HL-60 (cell line): ENCODE measurements around the gene MAP2K6.

ENCODE experiments used
- DNase-seq, 2 experiments: peaks; one replicate each; pipeline ENCODE4 v3.0.0-alpha.2; 2010 to 2020; ENCODE audit warnings: low read depth in 1 of 2, low spot score in 1 of 2
- H3K27ac ChIP-seq: fragments of 250-450 bp; sonication (Bioruptor Pico); replicated peaks from 2 replicates; pipeline ENCODE4 v1.5.1; 2020; ENCODE audit warnings: mild to moderate bottlenecking, moderate library complexity
- H3K27me3 ChIP-seq: fragments of 250-450 bp; sonication (Bioruptor Pico); 2 replicates; pipeline ENCODE4 v1.5.1; 2021; ENCODE audit warnings: mild to moderate bottlenecking, moderate library complexity; ENCODE audit not compliant: insufficient read depth, poor library complexity, severe bottlenecking
- H3K4me3 ChIP-seq: replicated peaks from 2 replicates; pipeline ENCODE4 v1.5.1; 2011; ENCODE audit warnings: mild to moderate bottlenecking, control low read depth, low read length; ENCODE audit not compliant: insufficient read depth
- CTCF ChIP-seq: IDR thresholded peaks from one replicate; pipeline ENCODE4 v1.5.1; 2011; ENCODE audit warnings: low read length, control low read depth, inconsistent platforms; ENCODE audit not compliant: insufficient read depth
- GABPA ChIP-seq: IDR thresholded peaks from 2 replicates; pipeline ENCODE4 v1.6.1; 2012; ENCODE audit warnings: low read depth
- POLR2AphosphoS5 ChIP-seq: IDR thresholded peaks from 2 replicates; pipeline ENCODE4 v1.6.1; 2012; ENCODE audit warnings: low read depth
- REST ChIP-seq: IDR thresholded peaks from 2 replicates; pipeline ENCODE4 v1.6.1; 2012; ENCODE audit warnings: low read depth; ENCODE audit not compliant: insufficient replicate concordance
- SPI1 ChIP-seq: IDR thresholded peaks from 2 replicates; pipeline ENCODE4 v1.6.1; 2012; ENCODE audit warnings: low read depth, mild to moderate bottlenecking, borderline replicate concordance

The MAP2K6 gene

GRCh38 chr17:69412251-69412671 lies 2.2 kb upstream of the MAP2K6 start:
- no peaks in the 10 kb centered on the region for H3K27me3 ChIP-seq
- no peak overlapping the region for H3K27ac ChIP-seq
- no peak for DNase-seq
- TF ChIP-seq REST (no peak), POLR2AphosphoS5 (no peak), CTCF (no peak), SPI1 (no peak), GABPA (no peak)
- no peak overlapping the region for H3K4me3 ChIP-seq

- Histone ChIP-seq H3K27me3 (no peaks in the 10 kb centered on the region), H3K4me3 (peak overlapping the region; percentile 67), H3K27ac (peak overlapping the region; percentile 4; the same call in 1 of the 2 replicates)
- no peak for DNase-seq
- TF ChIP-seq REST (no peak), POLR2AphosphoS5 (no peak), SPI1 (no peak), GABPA (no peak), CTCF (no peak)
Measured at GRCh38 chr17:69415431-69415830, 934 bp downstream of the MAP2K6 start.

- Histone ChIP-seq H3K27me3 (no peaks in the 10 kb centered on the region), H3K27ac (no peak overlapping the region), H3K4me3 (no peak overlapping the region)
- DNase-seq = no peak
- no peak for TF ChIP-seq SPI1
- no peak for TF ChIP-seq POLR2AphosphoS5
- TF ChIP-seq GABPA = no peak
- no peak for TF ChIP-seq REST
- TF ChIP-seq CTCF = no peak
Measured at GRCh38 chr17:69417545-69418483, 3.3 kb downstream of the MAP2K6 start.
